Activated CD8-positive, alpha-beta memory T cell treated with anti-CD3 and anti-CD28 coated beads for 24 hours (primary cell): ENCODE measurements around the gene BRAT1.
"Not testable (repeated sequence)": the region's sequence is repeated elsewhere in the genome, so short reads cannot be mapped to it uniquely, and the experiment has no call there.

Experiments used
- DNase-seq: peaks from one replicate; pipeline ENCODE4 v3.0.0-alpha.2; 2020

BRAT1 gene

DNA sequence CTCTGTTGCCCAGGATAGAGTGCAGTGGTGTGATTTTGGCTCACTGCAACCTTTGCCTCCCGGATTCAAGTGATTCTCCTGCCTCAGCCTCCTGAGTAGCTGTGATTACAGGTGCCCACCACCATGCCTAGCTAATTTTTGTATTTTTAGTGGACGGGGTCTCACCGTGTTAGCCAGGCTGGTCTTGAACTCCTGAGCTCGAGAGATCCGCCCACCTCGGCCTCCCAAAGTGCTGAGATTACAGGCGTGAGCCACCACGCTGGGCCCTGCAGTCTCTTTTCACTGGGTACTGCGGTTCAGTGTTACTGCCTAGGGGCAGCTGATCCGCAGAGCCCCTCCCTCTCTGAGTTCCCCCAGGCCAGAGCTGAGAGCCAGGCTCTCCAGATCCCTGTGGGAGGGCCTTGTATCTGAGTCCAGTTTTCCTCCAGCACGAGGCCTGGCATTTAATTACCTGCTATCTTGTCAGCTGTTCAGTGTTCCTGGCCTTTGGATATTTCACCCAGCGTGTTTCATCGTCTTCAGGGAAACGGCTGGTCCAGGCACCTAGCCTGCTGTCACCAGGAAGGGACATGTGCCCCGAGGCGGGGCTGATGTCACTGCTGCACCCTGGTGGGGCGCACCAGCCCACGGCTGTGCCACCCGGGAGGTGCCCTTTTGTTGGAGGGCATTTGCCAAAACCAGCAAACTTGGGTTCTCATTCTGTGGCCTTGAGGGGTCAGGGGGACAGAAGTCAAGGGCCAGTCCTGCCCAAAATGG lies 19.3 kb downstream of the BRAT1 start:
- not testable (repeated sequence) for DNase-seq

DNA sequence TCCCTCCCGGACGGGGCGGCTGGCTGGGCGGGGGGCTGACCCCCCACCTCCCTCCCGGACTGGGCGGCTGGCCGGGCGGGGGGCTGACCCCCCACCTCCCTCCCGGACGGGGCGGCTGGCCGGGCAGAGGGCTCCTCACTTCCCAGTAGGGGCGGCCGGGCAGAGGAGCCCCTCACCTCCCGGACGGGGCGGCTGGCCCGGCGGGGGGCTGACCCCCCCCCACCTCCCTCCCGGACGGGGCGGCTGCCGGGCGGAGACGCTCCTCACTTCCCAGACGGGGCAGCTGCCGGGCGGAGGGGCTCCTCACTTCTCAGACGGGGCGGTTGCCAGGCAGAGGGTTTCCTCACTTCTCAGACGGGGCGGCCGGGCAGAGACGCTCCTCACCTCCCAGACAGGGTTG lies 21.1 kb downstream of the BRAT1 start:
- not testable (repeated sequence) for DNase-seq

DNA sequence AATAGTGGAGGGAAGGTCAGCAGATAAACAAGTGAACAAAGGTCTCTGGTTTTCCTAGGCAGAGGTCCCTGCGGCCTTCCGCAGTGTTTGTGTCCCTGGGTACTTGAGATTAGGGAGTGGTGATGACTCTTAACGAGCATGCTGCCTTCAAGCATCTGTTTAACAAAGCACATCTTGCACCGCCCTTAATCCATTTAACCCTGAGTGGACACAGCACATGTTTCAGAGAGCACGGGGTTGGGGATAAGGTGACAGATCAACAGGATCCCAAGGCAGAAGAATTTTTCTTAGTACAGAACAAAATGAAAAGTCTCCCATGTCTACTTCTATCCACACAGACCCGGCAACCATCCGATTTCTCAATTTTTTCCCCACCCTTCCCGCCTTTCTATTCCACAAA lies 21.8 kb downstream of the BRAT1 start:
- not testable (repeated sequence) for DNase-seq

DNA sequence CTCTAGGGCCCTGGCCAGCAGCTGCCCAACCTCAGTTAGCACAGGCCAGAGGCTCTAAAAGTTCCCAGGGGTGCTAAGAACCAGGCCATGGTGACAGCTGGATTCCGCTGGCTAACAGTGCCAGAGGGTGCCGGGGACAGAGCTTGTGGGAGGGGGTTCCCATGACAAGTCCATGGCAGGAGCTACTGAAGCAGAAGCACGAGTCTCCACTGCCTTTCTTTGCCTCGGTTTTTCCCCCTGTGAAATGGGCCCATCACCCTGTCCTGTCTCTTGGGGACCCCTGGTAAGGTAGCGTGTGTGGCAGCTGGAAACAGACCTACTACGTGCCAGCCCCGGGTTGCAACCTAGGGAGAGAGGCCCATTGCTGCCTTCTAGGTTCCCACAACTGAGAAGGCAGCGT lies 22.5 kb downstream of the BRAT1 start:
- not testable (repeated sequence) for DNase-seq

DNA sequence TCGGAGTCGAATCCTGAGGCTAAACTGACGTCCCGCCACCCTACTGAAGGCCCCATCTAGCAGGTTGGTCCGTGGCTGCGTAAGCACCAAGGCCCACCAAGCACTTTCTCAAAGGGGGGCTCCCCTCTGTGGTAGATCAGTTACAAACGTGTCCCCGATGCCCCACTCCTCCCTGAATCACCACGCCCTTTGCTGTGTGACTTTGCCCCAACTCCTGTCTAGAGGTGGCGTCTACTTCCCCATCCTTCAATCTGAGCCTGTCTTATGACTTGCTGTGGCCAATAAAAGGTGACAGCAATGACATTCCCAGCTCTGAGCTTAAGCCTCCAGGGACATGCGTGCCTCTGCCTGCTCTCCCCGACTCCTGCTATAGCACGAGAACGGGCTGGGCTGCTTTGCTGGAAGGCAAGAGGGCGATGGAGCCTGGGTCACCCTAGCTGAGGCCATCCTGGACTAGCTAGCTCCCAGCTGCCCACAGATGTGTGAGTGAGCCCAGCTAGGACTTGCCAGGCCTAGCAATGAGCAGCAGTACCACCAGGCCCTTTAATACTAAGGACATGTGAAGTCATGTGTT lies 23.0 kb downstream of the BRAT1 start:
- not testable (repeated sequence) for DNase-seq

DNA sequence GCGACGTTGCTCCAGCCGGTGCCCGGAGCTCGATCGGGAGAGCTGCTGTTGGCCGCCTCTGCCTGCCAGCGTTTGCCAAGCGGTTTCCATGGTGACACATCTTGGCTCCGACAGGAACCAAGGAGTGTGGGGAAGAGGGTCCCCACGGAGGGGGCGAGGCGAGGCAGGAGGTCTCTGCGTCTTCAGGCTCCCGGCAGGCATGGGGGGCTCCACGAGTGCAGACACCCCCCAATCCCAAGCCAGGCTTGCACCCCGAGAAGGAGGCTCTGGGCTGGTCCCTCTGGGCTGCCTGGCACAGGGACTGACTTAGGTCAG lies 23.6 kb downstream of the BRAT1 start:
- not testable (repeated sequence) for DNase-seq

DNA sequence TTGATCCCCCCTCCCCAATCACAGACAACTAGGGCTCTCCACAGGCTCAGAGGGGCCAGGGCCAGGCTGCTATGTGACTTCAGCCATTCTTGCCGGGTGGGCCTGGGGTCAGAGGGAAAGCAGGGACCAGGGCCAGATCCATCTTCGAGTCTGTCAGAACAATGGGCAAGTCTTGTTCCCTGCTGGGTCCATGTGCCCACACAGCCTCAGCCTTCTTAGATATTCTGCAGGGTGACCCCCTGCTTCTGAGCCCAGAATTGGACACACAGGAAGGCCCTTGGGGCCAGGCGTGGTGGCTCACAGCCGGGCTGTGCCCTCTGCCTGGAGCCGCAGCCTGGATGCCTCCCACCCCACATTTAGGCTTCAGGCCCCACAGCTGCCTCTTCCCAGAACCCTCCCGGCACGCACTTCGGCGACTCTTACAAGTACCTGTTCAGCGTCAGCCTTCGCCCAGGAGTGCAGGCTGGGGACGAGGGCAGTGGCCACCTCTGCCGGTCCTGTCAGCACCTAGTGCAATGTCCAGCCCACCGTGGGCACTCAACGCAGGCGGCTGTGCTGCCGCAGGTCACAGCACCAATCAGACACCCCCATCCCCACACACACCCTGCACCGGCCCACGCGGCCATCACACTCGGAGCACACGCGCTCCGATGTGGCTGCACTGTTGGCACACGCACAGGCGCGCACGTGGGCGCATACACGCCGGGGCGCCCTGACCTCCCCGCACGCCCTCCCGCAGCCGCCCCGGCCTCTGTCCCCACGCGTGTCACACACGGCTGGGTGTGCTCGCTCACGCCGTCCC lies 24.1 kb downstream of the BRAT1 start:
- peak; percentile 61 for DNase-seq

DNA sequence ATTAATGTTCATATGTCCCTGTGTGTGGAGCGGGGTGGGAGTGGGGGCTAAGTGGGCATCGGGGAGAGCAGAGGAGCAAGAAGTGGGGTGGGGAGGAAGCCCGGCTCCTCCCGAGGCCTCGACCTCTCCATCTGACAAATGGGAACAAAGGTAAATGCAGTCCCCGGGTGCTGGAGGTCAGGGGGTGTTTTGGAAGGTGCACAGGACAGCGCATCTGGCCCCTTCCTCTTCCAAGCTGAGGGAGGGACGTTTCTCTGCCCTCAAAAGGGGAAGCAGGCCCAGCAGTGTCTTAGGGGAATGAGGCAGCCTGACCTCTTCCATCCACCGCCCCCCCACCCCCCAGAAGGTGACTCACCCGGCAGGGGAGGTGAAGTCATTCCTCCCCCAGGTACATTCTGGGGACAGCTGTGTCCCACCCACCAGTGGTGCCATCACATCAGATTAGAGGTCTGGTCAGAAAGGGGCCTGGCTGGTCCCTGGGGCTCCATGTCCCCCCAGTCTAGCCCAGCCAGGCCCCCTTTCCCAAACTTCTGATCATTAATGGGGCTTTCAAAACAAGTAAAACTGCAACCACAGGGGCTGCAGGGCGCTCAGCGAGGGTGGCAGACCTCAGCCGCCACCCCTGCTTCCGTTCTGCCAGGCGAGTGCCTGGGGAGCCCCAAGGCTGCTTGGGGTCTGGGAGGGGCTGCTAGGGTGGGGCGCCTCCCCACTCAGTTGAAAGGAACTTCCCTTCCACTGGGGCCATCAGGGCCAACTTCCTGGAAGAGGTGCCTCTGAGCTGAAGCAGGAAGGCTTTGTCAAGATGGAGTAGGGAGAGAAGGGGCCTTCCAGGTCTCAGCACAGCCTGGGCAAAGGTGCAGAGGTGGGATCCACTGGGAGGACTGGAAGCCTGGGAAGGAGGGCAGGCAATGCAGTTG lies 25.0 kb downstream of the BRAT1 start:
- peak; percentile 89 for DNase-seq

DNA sequence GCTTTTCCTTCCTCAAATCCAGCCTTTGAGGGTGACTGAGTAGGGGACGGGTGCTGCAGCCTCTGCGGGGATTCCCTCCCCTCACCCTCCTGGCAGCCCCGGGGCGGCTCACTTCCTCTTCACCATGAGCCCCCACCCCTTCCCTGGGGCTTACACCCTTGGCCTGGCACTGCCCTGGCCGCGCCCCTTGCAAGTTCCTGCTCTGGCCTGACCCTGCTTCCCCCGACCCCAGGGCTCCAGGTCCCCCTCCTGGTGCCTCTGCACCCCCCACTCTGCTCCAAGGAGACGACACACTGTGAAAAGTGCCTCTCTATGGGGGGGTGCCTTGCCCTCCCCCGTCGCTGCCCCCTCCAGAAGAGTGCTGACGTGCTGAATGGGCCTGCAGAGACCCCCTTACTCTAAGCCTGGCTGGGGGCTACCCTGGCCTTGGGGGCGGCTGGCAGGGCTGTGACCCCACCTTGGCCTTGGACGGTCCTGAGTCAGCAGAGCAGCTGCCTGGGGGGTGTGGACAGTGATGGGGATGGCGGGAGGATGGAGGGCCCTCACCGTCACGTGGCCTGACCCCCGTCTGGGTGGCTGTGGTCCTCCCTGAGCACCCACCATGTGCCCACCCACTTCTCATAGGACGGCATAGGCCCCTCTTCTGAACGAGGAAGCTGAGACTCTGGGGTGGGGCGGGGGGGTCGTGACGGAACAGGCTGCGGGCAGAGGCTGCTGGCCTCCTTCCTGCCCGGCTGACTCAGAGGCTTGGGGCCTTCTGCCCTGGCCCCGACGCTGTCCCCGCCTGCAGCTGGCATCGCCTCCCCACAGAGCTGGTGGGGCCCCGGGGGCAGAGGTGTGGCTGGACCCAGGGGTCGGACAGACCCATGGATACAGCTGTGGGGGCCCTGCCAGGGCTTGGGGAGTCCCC lies 25.9 kb downstream of the BRAT1 start:
- DNase-seq: peak; percentile 84

DNA sequence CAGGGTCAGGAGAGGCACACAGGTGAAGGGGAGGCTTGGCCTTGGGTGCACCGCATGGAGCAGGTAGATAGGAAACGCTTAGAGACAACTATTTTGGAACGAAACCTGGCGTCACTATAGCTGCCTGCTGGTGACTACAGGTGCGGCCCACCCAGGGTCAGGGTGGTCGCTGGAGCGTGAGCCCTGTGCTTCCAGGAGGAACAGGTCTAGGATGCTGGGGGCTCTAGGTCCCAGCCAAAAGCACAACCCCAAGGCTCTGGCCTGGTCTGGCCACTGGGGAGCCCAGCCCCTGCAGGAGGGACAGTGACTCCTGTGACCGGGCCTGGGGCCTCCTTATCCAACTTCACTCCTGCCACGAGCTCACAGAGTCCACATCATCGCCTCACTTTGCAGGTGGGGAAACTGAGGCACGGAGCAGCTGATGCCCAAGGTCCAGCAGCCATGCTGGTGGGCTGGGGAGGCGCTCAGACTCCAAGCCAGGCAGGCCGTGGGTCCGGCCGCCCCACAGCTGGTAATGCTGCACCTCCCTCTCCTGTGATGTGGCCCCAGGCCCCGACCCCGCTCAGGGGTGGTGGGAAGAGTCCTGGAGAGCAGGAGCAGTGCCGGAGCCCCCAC lies 26.7 kb downstream of the BRAT1 start:
- peak; percentile 58 for DNase-seq

DNA sequence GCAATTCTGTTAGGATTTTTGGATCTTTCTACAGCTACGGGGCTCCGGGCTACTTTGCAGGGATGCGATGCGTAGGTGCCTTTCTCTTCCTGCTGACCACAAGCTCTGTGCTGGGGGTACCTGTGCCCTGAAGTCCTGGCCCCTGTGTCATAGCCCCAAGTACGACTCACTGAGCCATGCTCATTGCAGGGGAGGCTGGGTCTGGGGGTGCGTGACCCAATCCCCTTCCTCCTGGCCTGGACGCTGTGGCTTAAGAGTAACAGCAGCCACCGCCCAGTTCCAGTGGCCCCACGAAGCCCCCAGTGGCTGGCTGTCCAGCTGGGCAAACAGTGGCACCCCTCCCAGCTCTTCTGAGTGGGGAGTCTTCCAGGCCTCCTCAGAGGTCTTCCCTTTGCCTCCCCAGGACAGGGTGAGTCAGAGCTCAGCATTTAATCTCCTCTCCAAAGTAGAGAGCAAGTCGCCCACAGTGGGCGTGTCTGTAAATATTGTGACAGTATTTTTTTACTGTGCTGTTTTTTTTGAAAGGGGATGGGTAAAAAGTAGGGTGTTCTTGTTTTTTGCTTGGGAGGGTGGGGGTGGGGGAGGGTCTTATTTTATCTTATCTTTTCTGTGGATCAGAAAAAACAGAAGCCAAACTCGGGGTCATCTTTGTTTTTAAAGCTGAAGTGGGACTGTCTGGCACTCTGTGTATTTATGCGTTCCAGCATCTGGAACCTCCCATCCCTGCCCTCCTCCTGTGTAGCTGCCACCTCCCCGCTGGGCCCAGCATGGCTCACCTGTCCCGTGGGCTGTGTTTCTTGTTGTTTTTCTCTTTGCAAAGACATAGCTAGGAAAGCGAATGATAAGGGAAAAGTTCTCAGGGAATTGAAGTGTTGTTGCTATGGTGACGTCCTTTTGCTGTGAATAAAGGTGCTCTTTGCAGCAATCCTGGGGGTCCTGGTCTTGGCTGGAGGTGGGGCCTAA lies 27.5 kb downstream of the BRAT1 start:
- peak; percentile 73 for DNase-seq

DNA sequence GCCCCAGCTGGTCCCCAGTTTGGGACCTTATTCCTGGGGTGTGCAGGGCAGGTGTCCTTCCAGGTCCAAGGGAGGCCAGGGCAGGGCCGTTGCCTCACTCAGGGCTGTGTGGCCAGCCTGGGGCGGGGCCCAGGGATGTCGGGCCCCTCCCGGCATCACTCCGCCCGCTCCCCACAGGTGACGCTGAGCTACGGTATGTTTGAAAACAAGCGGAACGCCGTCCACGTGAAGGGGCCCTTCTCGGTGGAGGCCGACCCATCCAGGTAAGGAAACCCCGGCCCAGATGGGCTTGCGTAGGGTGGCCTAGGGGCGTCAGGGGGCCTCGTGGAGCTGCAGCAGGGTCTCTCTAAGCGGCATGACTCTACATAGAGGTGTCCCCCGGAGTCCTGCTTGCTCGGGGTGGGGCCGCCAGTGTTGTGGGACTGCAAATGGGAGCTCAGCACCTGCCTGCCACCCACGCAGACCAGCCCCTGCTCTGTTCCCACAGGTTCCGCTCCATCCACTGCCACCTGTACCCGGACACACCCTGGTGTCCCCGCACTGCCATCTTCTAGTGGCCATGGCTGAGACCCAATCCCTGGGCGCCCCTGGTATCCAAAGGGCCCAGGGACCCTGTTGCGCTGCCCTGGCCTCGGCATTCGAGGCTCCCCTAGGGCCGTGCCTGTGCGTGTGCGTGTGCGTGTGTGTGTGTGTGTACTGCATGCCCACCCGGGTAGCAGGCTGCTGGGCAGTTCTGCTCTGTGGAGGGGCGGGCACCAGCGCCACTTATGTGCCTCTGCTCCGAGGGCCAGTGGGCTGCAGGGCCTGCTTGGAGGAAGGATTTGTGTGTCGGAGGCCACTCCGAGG lies 28.4 kb downstream of the BRAT1 start:
- peak; percentile 58 for DNase-seq

DNA sequence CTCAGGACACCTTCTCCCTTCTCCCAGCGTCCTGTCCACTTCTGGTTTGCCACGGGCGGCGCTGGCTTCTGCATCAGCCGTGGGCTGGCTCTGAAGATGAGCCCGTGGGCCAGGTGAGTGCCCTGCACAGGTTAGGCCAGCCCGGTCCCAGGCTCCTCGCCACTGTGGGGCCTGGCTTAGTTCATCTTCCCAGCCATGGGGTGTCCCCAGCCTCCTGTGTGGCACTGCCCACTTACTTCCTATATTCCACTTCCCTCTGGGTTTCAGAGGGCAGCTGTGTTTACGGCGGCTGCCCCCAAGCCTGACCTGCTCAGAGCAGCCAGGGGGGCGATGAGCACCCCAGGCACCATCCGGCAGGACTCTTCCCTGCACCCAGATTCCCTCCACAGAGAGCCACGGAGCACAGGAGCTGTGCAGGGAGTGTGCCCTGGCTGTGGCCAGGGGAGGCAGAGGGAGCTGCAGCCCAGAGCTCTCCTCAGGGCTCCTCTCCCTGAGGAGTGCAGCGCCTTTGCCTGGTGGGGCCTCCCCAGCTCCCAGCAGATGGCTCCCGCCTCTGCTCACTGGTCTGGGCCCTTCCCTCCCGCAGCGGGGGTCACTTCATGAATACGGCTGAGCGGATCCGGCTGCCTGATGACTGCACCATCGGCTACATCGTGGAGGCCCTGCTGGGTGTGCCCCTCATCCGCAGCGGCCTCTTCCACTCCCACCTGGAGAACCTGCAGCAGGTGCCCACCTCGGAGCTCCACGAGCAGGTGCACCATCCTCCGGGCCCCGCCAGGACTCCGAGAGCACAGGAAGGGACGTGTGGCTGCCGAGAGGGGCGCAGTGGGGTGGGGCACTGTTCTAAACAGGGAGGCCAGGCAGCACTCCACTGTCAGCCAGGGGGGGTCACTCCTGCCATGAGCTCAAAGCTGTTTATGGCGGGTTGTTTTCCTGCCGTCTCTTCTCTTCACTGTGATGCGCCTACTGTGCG lies 29.4 kb downstream of the BRAT1 start:
- peak; percentile 56 for DNase-seq

DNA sequence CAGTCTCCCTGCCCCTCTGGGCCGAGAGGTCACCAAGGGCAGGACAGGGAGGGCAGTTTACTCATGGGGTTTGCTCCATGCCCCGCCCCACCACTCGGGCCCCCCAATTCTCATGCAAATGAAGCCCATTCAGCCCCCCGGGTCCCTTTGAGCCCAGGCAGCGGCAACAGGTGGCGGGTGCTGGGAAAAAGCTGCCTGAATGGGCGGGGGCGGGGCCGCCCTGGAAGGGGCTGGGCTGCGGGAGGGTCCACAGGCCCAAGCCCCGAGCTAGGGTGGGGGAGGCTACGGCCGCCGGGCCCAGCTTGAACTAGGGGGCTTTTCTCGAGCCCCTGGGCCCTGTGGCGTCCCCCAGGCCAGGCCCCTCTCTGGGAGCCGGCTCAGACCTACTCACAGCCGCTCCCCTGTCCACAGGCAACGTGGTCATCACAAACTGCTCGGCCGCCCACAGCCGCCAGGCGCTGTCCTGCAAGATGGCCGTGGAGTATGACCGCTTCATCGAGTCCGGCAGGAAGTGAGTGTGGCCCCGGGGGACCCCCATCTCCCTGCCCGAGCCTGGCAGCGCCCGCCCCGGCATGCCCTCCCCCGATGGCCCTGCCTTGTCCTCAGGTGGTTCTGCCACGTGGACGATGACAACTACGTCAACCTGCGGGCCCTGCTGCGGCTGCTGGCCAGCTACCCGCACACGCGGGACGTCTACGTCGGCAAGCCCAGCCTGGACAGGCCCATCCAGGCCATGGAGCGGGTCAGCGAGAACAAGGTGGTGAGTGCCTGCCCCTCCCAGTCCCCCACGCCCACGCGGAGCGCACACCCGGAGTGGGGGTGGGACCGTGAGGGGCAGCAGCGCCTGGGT lies 30.3 kb downstream of the BRAT1 start:
- peak; percentile 55 for DNase-seq

DNA sequence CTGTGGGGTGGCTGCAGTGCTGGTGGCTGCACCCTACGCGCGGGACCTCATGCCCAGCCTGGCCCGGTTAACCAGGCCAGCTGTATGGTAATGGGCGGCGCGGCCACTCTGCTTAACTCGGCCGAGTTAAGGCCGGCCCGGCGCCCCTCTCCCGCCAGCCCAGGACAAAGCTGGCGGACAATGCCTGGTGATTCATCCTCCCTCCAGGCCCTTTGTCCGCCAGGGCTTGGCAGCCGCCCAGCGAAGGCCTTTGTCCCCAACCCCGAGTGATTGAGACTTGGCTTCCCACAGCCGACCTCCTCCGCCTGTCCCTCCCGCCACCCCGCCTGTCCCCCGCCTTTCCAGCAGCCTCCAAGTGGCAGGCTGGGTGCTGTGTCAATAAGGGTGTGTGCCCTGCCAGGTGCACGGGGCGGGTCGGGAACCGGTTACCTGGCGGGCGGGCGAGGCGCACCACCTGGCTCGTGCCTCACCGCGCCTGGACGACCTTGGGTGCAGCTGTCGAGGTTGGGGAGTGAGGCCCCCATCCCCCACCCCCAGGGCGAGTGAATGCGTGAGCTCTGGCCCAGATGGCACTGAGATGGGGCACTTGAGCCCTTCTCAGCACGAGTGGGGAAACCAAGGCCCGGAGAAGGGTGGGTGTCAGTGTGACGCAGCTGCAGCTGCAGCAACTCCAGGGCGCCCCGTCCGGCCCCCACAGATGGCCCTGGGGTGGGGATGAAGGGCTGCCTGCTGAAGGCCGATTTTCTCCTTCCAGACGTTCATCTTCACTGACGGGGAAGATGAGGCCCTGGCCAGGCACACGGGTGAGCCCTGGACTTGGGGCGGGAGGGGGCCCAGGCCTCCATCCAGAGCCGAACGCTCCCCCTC lies 31.1 kb downstream of the BRAT1 start:
- DNase-seq: peak; percentile 58

DNA sequence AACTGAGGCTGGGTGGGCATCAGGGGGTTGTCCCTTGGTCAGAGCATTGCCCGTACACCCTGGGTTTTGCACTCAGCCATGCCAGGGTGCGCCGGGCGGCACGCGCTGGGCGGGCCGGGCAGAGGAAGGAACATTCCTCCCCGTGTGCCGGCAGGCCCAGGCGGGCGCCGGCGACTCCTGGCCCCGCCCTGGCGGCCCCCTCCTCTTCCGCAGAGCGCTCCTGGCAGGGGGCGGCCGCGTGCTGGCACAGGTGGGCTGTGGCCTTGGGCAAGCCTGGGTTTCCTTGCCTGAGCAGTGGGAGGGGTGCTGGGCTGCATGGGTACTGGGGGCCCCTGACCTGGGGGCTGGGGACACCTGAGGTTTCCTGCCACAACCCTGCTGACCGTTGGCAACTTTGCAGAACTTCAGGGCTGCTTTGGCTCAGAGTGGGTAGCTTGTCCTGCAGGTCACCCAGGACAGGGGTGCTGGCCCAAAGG lies 31.8 kb downstream of the BRAT1 start:
- no peak for DNase-seq
